ENCODE measurements around the gene MBNL2. TPM values are rescaled to one million over a fixed set of nuclear protein-coding genes. Genes with fewer than 3 reads are reported as not detected.

The MBNL2 gene
- total and polyA plus RNA-seq, 2 of the 13 experiments (the other 11 are each of a cell fraction or from before 2014, with no cell fraction given) = 30.8 to 59.0 TPM

DNA sequence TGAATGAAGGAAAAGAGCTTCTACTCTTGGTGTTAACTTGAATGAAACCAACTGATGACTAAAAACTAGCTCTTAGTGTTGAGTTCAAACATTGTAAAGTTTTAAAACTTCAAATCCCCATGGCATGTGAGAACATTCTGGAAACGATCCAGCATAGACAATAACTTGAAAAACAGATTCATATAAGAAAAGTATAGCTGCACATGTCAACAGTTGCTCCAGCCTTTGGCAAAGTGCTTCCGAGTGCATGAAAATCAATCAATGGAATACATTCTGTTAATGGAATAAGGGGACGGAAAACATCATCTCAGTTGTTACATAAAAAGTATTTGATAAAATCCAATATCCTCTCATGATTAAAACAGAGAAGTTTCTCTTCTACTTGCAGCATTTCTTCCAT, 89.8 kb downstream of the MBNL2 start:
- no TSS peak for BruUV-seq (replicated peaks)
- Histone ChIP-seq H4K20me1 (ENCODE audit: insufficient read depth, low read length) (peaks cover 56% of the 10 kb centered on the region), H3K9ac (ENCODE audit: insufficient read depth, low read depth, low read length) (no peak overlapping the region), H3K4me3 (replicated peaks in 1 of 3; ENCODE audit: insufficient read depth in 1 of 3, low read depth in 2 of 3, low read length in 3 of 3) (no peak overlapping the region), H3K4me1 (ENCODE audit: insufficient read depth, low read length) (peaks cover 56% of the 10 kb centered on the region), H2AFZ (ENCODE audit: low read length) (no peak overlapping the region), H3K36me3 (replicated peaks in 1 of 2; ENCODE audit: control insufficient read depth in 1 of 2, insufficient read depth in 2 of 2, low read length in 2 of 2) (peaks cover 18 to 44% of the 10 kb centered on the region in 2 experiments), H3K27ac (ENCODE audit: extremely low read length, insufficient read depth, low read length) (no peak overlapping the region), H3K79me2 (ENCODE audit: insufficient read depth, low read length) (peaks cover 90% of the 10 kb centered on the region), H3K27me3 (ENCODE audit: control insufficient read depth in 1 of 2, insufficient read depth in 2 of 2, low read length in 2 of 2) (no peaks in the 10 kb centered on the region), H3K4me2 (ENCODE audit: low read depth, low read length) (no peak overlapping the region), H3K9me3 (ENCODE audit: low read length) (no peaks in the 10 kb centered on the region)
- no peak for FAIRE-seq
- no peak for ATAC-seq
- TF ChIP-seq, protein P1, sequence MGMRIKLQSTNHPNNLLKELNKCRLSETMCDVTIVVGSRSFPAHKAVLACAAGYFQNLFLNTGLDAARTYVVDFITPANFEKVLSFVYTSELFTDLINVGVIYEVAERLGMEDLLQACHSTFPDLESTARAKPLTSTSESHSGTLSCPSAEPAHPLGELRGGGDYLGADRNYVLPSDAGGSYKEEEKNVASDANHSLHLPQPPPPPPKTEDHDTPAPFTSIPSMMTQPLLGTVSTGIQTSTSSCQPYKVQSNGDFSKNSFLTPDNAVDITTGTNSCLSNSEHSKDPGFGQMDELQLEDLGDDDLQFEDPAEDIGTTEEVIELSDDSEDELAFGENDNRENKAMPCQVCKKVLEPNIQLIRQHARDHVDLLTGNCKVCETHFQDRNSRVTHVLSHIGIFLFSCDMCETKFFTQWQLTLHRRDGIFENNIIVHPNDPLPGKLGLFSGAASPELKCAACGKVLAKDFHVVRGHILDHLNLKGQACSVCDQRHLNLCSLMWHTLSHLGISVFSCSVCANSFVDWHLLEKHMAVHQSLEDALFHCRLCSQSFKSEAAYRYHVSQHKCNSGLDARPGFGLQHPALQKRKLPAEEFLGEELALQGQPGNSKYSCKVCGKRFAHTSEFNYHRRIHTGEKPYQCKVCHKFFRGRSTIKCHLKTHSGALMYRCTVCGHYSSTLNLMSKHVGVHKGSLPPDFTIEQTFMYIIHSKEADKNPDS (CRISPR knock-in tag; IDR thresholded peaks at IDR 0.05) = no peak
- TF ChIP-seq THYN1 (CRISPR knock-in tag; IDR thresholded peaks at IDR 0.05; ENCODE audit: borderline replicate concordance, low read depth) = no peak
- no peak for TF ChIP-seq SRSF1 (optimal IDR thresholded peaks at IDR 0.05; ENCODE audit: low read depth, low read length)
- no peak for TF ChIP-seq ZNF331 (CRISPR knock-in tag; IDR thresholded peaks at IDR 0.05)
- no peak for TF ChIP-seq ZNF607 (CRISPR knock-in tag; IDR thresholded peaks at IDR 0.05; ENCODE audit: borderline replicate concordance)
- TF ChIP-seq, protein P2, sequence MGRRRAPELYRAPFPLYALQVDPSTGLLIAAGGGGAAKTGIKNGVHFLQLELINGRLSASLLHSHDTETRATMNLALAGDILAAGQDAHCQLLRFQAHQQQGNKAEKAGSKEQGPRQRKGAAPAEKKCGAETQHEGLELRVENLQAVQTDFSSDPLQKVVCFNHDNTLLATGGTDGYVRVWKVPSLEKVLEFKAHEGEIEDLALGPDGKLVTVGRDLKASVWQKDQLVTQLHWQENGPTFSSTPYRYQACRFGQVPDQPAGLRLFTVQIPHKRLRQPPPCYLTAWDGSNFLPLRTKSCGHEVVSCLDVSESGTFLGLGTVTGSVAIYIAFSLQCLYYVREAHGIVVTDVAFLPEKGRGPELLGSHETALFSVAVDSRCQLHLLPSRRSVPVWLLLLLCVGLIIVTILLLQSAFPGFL (CRISPR knock-in tag; IDR thresholded peaks at IDR 0.05) = no peak
- no peak for TF ChIP-seq SRSF4 (IDR thresholded peaks at IDR 0.05; ENCODE audit: low read depth, low read length, poor library complexity, severe bottlenecking)
- TF ChIP-seq ZNF775 (CRISPR knock-in tag; IDR thresholded peaks at IDR 0.05; ENCODE audit: borderline replicate concordance) = no peak
- TF ChIP-seq, protein P3, sequence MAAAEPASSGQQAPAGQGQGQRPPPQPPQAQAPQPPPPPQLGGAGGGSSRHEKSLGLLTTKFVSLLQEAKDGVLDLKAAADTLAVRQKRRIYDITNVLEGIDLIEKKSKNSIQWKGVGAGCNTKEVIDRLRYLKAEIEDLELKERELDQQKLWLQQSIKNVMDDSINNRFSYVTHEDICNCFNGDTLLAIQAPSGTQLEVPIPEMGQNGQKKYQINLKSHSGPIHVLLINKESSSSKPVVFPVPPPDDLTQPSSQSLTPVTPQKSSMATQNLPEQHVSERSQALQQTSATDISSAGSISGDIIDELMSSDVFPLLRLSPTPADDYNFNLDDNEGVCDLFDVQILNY (CRISPR knock-in tag; conservative IDR thresholded peaks at IDR 0.05) = no peak
- TF ChIP-seq ZNF496 (CRISPR knock-in tag; IDR thresholded peaks at IDR 0.05; ENCODE audit: insufficient replicate concordance) = no peak
- TF ChIP-seq, protein P4, sequence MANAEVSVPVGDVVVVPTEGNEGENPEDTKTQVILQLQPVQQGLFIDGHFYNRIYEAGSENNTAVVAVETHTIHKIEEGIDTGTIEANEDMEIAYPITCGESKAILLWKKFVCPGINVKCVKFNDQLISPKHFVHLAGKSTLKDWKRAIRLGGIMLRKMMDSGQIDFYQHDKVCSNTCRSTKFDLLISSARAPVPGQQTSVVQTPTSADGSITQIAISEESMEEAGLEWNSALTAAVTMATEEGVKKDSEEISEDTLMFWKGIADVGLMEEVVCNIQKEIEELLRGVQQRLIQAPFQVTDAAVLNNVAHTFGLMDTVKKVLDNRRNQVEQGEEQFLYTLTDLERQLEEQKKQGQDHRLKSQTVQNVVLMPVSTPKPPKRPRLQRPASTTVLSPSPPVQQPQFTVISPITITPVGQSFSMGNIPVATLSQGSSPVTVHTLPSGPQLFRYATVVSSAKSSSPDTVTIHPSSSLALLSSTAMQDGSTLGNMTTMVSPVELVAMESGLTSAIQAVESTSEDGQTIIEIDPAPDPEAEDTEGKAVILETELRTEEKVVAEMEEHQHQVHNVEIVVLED (CRISPR knock-in tag; IDR thresholded peaks at IDR 0.05; ENCODE audit: borderline replicate concordance) = no peak
- no peak for TF ChIP-seq PRMT3 (CRISPR knock-in tag; IDR thresholded peaks at IDR 0.05; ENCODE audit: borderline replicate concordance, low read depth)
- TF ChIP-seq KDM6A (CRISPR knock-in tag; IDR thresholded peaks at IDR 0.05; ENCODE audit: low read depth) = no peak
- DNase-seq (ENCODE audit: low spot score) = no peak
- in situ Hi-C loops (cut with HindIII; ENCODE audit: extremely low pct_ligation_motif_present, low pct_unique_long_range_greater_than_20kb) (no loop called here), intact Hi-C loops (cut with micrococcal nuclease; ENCODE audit: unreplicated experiment) (no loop called here)
- CTCF ChIA-PET (ENCODE audit: low intra/inter-chr PET ratio, low total read pairs) = no interaction called here
- POLR2A ChIA-PET = no interaction called here
- WGBS (ENCODE audit: low lambda C conversion rate) = 98% methylated on average over 3 of the region's 3 CpGs
